Activated CD8-positive, alpha-beta memory T cell treated with anti-CD3 and anti-CD28 coated beads for 4 hours (primary cell): ENCODE measurements around the gene HNRNPL.
"Not testable (repeated sequence)": the region's sequence is repeated elsewhere in the genome, so short reads cannot be mapped to it uniquely, and the experiment has no call there.

Experiments
- DNase-seq, 2 donors: peaks; one replicate each; pipeline ENCODE4 v3.0.0-alpha.2; 2020; ENCODE audit warnings: low read depth in 2 of 2

HNRNPL gene

GRCh38 chr19:38849860-38850435 is at the start of gene HNRNPL:
HNRNPL (minus strand) TSS chr19:38849986; CDS start chr19:38849966, 20 bp downstream.
- peak; percentile 98 to 99 for DNase-seq

- DNase-seq: no peak
These were observed 49.1 kb upstream of the HNRNPL start for GRCh38 chr19:38898788-38899446.

- DNase-seq: no peak
These were observed 45.2 kb upstream of the HNRNPL start for GRCh38 chr19:38894968-38895367.

GRCh38 chr19:38893341-38893771 is 43.6 kb upstream of the HNRNPL start:
- DNase-seq: no peak

- no peak for DNase-seq
These were observed 43.1 kb upstream of the HNRNPL start for GRCh38 chr19:38892841-38893240.

- DNase-seq: no peak
These were observed 42.0 kb upstream of the HNRNPL start for GRCh38 chr19:38891771-38892170.

GRCh38 chr19:38890686-38891085 is 40.9 kb upstream of the HNRNPL start:
- no peak for DNase-seq

- no peak for DNase-seq
These were observed 40.0 kb upstream of the HNRNPL start for GRCh38 chr19:38889803-38890202.

- no peak for DNase-seq
These were observed 39.1 kb upstream of the HNRNPL start for GRCh38 chr19:38888876-38889275.

- not testable (repeated sequence) for DNase-seq
These were observed 34.9 kb upstream of the HNRNPL start for GRCh38 chr19:38884691-38885090.

- DNase-seq: no peak
These were observed 33.5 kb upstream of the HNRNPL start for GRCh38 chr19:38883286-38883685.

- no peak for DNase-seq
These were observed 31.3 kb upstream of the HNRNPL start for GRCh38 chr19:38880882-38881609.

GRCh38 chr19:38880076-38880881 is 30.5 kb upstream of the HNRNPL start:
- DNase-seq: no peak

- DNase-seq: no peak
These were observed 29.6 kb upstream of the HNRNPL start for GRCh38 chr19:38879400-38879751.

GRCh38 chr19:38878575-38879399 is 29.0 kb upstream of the HNRNPL start:
- no peak for DNase-seq

GRCh38 chr19:38877781-38878574 is 28.2 kb upstream of the HNRNPL start, which contains the start of gene RINL:
RINL (minus strand) TSS chr19:38878275; CDS start chr19:38876742, 1,533 bp downstream.
- DNase-seq: peak in 1 of 2 donors; percentile 40

- DNase-seq: no peak
These were observed 26.0 kb upstream of the HNRNPL start for GRCh38 chr19:38875656-38876395.

- DNase-seq: not testable (repeated sequence)
These were observed 23.6 kb upstream of the HNRNPL start for GRCh38 chr19:38873400-38873799.

- no peak for DNase-seq
These were observed 20.8 kb upstream of the HNRNPL start for GRCh38 chr19:38870612-38871011.
